CD4-positive, alpha-beta T cell treated with Interleukin-15 for 4 hours (primary cell): ENCODE results near the gene SPATA31D1.

ENCODE experiments used
- DNase-seq: peaks from one replicate; pipeline ENCODE4 v3.0.0-alpha.2; 2020; ENCODE audit warnings: low spot score

The SPATA31D1 gene

GRCh38 chr9:82022121-82022520, 33.5 kb downstream of the SPATA31D1 start:
- DNase-seq, result no peak

GRCh38 chr9:82024908-82025307, 36.3 kb downstream of the SPATA31D1 start:
- no peak for DNase-seq

- DNase-seq, result no peak
Measured at GRCh38 chr9:82031538-82032280, 43.1 kb downstream of the SPATA31D1 start.

- DNase-seq, result no peak
Measured at GRCh38 chr9:82034956-82035731, 46.6 kb downstream of the SPATA31D1 start.

GRCh38 chr9:82036086-82036485, 47.5 kb downstream of the SPATA31D1 start:
- no peak for DNase-seq

- no peak for DNase-seq
Measured at GRCh38 chr9:82037126-82037525, 48.6 kb downstream of the SPATA31D1 start.

- no peak for DNase-seq
Measured at GRCh38 chr9:82038897-82039296, 50.3 kb downstream of the SPATA31D1 start.
